IPS-15b (cell line): ENCODE measurements around the gene PDXK.

Experiments used
- H3K27me3 ChIP-seq: one replicate; pipeline ENCODE4 v1.6.1; 2013; ENCODE audit warnings: low read length; ENCODE audit not compliant: control insufficient read depth, insufficient read depth
- H3K36me3 ChIP-seq: one replicate; pipeline ENCODE4 v1.6.1; 2013; ENCODE audit warnings: low read length; ENCODE audit not compliant: control insufficient read depth, insufficient read depth
- H3K4me1 ChIP-seq: one replicate; pipeline ENCODE4 v1.6.1; 2013; ENCODE audit warnings: mild to moderate bottlenecking, low read length; ENCODE audit not compliant: control insufficient read depth, insufficient read depth
- H3K4me3 ChIP-seq: one replicate; pipeline ENCODE4 v1.5.1; 2013; ENCODE audit warnings: low read depth, low read length
- H3K9ac ChIP-seq: one replicate; pipeline ENCODE4 v1.6.1; 2013; ENCODE audit warnings: low read depth, mild to moderate bottlenecking, low read length
- H3K9me3 ChIP-seq: one replicate; pipeline ENCODE4 v1.6.1; 2013; ENCODE audit warnings: mild to moderate bottlenecking, low read length; ENCODE audit not compliant: control insufficient read depth, insufficient read depth

PDXK gene

DNA sequence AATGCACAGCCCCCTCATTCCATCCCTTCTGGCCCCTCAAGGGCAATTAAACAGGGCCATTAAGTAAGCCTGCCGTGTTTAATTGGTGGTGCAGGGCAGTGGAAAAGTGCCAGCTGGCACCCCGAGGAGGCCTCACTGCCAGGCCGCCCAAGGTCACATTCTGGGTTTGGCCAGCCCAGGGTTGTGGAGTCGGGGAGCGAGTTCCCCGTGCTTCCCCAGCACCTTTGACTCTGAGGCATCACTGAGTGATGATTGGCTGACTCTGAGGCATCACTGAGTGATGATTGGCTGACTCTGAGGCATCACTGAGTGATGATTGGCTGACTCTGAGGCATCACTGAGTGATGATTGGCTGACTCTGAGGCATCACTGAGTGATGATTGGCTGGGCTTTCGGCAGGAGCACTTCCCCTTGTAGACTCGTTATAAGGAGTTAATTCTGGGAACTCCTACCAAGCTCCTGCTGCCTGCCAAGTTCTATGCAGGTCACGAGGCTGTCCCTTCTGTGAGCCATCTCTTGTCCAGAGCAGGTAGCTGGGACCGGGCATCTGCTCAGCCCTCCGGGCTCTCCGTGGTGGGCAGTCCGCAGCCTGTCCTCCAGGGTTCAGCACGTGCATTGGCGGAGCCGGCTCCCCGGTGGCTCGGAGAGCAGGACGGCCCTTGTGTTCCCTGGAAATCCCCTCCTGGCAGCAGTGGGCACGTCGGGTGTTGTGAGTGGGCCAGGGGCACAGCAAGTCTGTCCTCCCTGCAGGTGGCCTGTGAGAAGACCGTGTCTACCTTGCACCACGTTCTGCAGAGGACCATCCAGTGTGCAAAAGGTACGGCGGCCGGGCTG is 36.2 kb downstream of the PDXK start:
- H3K9ac ChIP-seq, result no peak overlapping the region
- H3K4me1 ChIP-seq, result no peaks in the 10 kb centered on the region
- H3K27me3 ChIP-seq, result no peaks in the 10 kb centered on the region
- H3K4me3 ChIP-seq, result no peak overlapping the region
- H3K36me3 ChIP-seq, result peaks cover 55% of the 10 kb centered on the region
- no peaks in the 10 kb centered on the region for H3K9me3 ChIP-seq

- no peaks in the 10 kb centered on the region for H3K9me3 ChIP-seq
- no peaks in the 10 kb centered on the region for H3K4me1 ChIP-seq
- H3K27me3 ChIP-seq, result no peaks in the 10 kb centered on the region
- H3K9ac ChIP-seq, result no peak overlapping the region
- H3K4me3 ChIP-seq, result no peak overlapping the region
- H3K36me3 ChIP-seq, result peaks cover 58% of the 10 kb centered on the region
Measured at GRCh38 chr21:43755820-43756594, 37.1 kb downstream of the PDXK start.

- Histone ChIP-seq H3K4me1 (no peaks in the 10 kb centered on the region), H3K9ac (no peak overlapping the region), H3K36me3 (peaks cover 53% of the 10 kb centered on the region), H3K9me3 (no peaks in the 10 kb centered on the region), H3K27me3 (no peaks in the 10 kb centered on the region), H3K4me3 (no peak overlapping the region)
Measured at GRCh38 chr21:43757601-43758000, 38.7 kb downstream of the PDXK start.

DNA sequence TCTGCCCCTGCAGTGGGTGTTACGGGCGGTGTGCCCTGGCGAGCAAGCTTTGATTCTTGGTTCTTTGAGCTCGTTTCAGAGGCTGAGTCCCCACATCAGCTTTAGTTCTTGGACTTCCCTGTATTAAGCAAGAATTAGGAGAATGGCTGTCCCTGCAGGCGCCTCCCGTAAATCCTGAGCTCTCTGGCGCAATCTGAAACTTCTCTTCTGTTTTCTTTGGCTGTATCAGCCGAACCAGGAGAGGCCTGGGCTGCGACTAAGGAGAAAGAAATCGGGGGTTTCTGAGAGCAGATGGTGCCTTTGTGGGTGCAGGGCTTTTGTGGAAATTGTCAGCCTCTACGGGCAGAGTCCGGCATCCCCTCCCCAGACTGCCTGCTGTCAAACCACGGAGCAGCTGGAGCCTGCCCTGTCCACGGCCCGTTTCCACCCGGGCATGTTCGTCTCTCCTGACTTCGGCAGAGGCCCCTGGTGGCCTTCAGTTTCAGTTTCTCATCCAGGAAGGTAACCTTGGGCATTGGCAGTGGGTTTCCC is 39.2 kb downstream of the PDXK start:
- peaks cover 47% of the 10 kb centered on the region for H3K36me3 ChIP-seq

GRCh38 chr21:43758811-43759210 is 39.9 kb downstream of the PDXK start:
- H3K4me1 ChIP-seq, result no peaks in the 10 kb centered on the region
- no peak overlapping the region for H3K9ac ChIP-seq
- H3K36me3 ChIP-seq, result peaks cover 41% of the 10 kb centered on the region
- no peak overlapping the region for H3K4me3 ChIP-seq
- no peaks in the 10 kb centered on the region for H3K9me3 ChIP-seq
- H3K27me3 ChIP-seq, result no peaks in the 10 kb centered on the region

More for the DNA sequence above, 39.2 kb downstream of the PDXK start:
- H3K9me3 ChIP-seq, result no peaks in the 10 kb centered on the region
- no peaks in the 10 kb centered on the region for H3K27me3 ChIP-seq
- no peak overlapping the region for H3K9ac ChIP-seq
- no peaks in the 10 kb centered on the region for H3K4me1 ChIP-seq
- no peak overlapping the region for H3K4me3 ChIP-seq

DNA sequence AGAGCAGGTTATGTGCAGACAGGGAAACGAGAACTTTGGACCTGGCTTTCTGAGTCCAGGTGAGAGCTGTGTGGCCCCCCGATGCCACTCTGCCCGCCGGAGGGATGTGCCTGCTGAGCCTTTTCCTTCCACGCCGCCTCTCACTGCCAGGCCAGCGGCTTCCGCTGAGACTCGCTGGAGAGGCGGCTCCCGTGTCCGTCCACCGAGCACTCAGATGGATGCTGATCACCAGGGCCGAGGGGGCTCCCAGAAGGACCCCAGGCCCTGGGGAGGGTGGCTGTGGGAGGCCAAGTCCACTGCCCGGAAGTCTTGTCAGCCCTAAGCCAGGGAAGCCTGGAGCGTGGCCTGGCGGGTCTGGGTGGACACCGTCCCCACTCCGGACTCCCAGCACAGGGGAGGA is 40.7 kb downstream of the PDXK start:
- Histone ChIP-seq H3K9ac (no peak overlapping the region), H3K9me3 (no peaks in the 10 kb centered on the region), H3K4me3 (no peak overlapping the region), H3K4me1 (no peaks in the 10 kb centered on the region), H3K36me3 (peaks cover 35% of the 10 kb centered on the region), H3K27me3 (no peaks in the 10 kb centered on the region)

- H3K4me3 ChIP-seq, result no peak overlapping the region
- peaks cover 29% of the 10 kb centered on the region for H3K36me3 ChIP-seq
- no peak overlapping the region for H3K9ac ChIP-seq
Measured at GRCh38 chr21:43760391-43760958, 41.5 kb downstream of the PDXK start.

GRCh38 chr21:43761886-43762285 is 43.0 kb downstream of the PDXK start:
- H3K4me1 ChIP-seq, result no peaks in the 10 kb centered on the region
- peaks cover 16% of the 10 kb centered on the region for H3K36me3 ChIP-seq
- H3K9me3 ChIP-seq, result no peaks in the 10 kb centered on the region
- no peak overlapping the region for H3K4me3 ChIP-seq
- H3K27me3 ChIP-seq, result no peaks in the 10 kb centered on the region
- no peak overlapping the region for H3K9ac ChIP-seq

More at GRCh38 chr21:43760391-43760958, 41.5 kb downstream of the PDXK start:
- Histone ChIP-seq H3K9me3 (no peaks in the 10 kb centered on the region), H3K4me1 (no peaks in the 10 kb centered on the region), H3K27me3 (no peaks in the 10 kb centered on the region)

DNA sequence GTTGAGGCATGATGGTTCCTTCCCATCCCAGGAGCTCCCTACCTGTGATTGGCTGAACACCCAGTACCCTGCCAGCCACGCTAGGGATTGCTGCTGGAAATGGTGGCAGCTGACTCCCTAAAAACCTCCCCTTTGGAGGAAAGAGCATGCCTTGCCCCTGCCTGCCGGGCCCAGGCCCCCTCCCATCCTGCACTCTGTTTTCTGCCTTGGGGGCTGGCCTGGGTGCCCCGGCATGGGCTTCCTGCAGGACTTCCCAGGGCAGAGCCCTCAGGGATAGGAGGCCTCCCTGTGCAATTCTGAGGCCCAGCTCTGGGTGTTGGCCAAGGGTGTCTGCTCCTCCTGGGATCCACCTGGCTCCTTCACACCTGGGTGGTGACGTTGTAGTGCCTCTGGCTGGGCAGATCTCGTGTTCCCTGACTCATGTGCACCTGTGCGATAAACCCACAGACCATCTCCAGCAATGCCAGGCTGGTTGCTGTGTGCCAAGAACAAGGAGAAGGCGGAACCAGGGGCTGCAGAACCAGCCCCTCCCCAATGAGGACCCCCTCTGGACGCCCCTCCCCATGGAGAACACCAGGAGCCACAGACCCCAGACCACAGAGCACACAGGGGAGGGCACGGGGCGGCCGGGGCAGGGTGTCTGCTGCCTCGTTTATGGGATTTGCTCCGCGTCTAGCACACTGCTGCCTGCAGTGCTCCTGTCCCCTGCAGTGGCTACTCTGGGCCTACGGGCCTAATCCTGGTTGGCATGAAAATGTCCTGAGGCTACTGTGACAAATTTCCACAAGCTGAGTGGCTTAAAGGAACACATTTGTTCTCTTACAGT is 43.6 kb downstream of the PDXK start:
- Histone ChIP-seq H3K4me1 (no peaks in the 10 kb centered on the region), H3K36me3 (peaks cover 11% of the 10 kb centered on the region)

DNA sequence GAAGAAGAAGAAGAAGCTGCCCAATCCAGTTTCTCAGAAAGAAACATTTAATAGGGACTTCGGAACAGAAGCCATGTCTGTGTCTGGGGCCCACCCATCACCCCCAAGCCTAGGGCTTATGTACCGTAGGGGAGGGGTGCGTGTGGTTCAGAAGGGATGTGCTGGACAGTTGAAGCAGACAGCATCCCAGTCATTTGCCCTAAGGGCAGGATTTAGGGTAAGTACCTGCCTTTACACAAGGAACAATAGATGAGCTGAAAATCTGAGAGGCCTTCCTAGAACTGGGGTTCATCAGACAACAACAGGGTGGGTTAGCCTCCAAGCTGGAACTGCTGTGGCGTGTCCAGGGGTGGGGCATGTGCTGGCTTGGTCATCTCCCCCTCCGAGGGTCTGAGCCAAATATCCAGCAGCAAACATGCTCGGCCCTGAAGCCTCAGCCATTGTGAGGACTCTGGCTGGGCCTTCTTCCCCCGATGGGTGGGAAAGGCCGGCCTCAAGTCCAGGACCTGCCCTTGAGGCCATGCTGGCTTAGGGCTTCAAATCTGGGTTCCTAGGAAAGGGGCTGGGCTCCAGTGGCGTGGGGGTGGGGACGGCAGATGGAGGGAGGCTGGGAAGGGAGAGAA is 45.1 kb downstream of the PDXK start:
- H3K27me3 ChIP-seq, result no peaks in the 10 kb centered on the region
- H3K9me3 ChIP-seq, result no peaks in the 10 kb centered on the region
- H3K36me3 ChIP-seq, result peaks cover 6% of the 10 kb centered on the region
- no peaks in the 10 kb centered on the region for H3K4me1 ChIP-seq
- H3K4me3 ChIP-seq, result no peak overlapping the region
- no peak overlapping the region for H3K9ac ChIP-seq

More for the DNA sequence above, 43.6 kb downstream of the PDXK start:
- H3K27me3 ChIP-seq, result no peaks in the 10 kb centered on the region
- no peak overlapping the region for H3K9ac ChIP-seq
- H3K4me3 ChIP-seq, result no peak overlapping the region
- no peaks in the 10 kb centered on the region for H3K9me3 ChIP-seq
